HCT116 (cell line): ENCODE results near the gene CSTPP1. TPM values are rescaled to one million over a fixed set of nuclear protein-coding genes. Genes with fewer than 3 reads are reported as not detected.

Source experiments
- ATAC-seq: fragments of 200-7000 bp; cut with Tn5 transposase; 2 replicates; pipeline ENCODE4 v1.9.1; 2020; ENCODE audit warnings: mild to moderate bottlenecking, moderate library complexity
- BruUV-seq: library from RNA; stranded (reverse); fragments of 400-500 nt; replicated peaks from 2 replicates; lab custom pipeline; 2021; lab: Mats Ljungman, UMichigan
- CTCF ChIA-PET: fragments of 300-600 bp; sonication (Branson Sonifier 250); formaldehyde crosslinking; loops from one replicate; lab custom pipeline; 2021; ENCODE audit warnings: antibody characterized with exemption; lab: Charles Lee
- POLR2A ChIA-PET: fragments of 300-600, 350-600 bp; sonication (Branson Sonifier 250); formaldehyde crosslinking; loops from one replicate; lab custom pipeline; 2021; ENCODE audit warnings: antibody characterized with exemption; lab: Charles Lee
- RAD21 ChIA-PET, 2 experiments: fragments of 300-600 bp; sonication (Branson Sonifier 250); formaldehyde crosslinking; loops; one replicate each; lab custom pipeline; 2023; ENCODE audit warnings: low total read pairs in 2 of 2; ENCODE audit not compliant: uncharacterized antibody in 2 of 2, unreplicated experiment in 2 of 2, low non-redundant PET in 1 of 2; lab: Charles Lee
- DNase-seq: peaks from one replicate; pipeline ENCODE4 v3.0.0-alpha.2; 2010; ENCODE audit warnings: low read depth, low spot score
- H2AFZ ChIP-seq: fragments of 200-600 bp; shearing (Covaris generic), sonication (generic); 2 replicates; pipeline ENCODE4 v1.6.1; 2017; ENCODE audit warnings: low read depth, mixed run types, mixed read lengths, antibody characterized with exemption, low read length; ENCODE audit not compliant: poor library complexity, severe bottlenecking
- H3K27ac ChIP-seq: 2 replicates; pipeline ENCODE4 v1.5.1; 2012; ENCODE audit warnings: low read depth, low read length
- H3K27me3 ChIP-seq: fragments of 200-600 bp; sonication (generic); 2 replicates; pipeline ENCODE4 v1.6.1; 2016; ENCODE audit warnings: mixed run types, low read length, mixed read lengths; ENCODE audit not compliant: insufficient read depth
- H3K36me3 ChIP-seq, 2 experiments: fragments of 200-500 bp in 1 of 2; fragments of 200-600 bp in 1 of 2; sonication (Bioruptor generic) in 1 of 2; sonication (generic) in 1 of 2; 2 replicates each; pipeline versions ENCODE4 v1.5.1 to v1.6.1; 2014 to 2016; ENCODE audit warnings: low read length in 2 of 2, inconsistent platforms in 1 of 2, mixed read lengths in 1 of 2, mixed run types in 1 of 2; ENCODE audit not compliant: insufficient read depth in 2 of 2, control insufficient read depth in 1 of 2
- H3K4me1 ChIP-seq, 2 experiments: fragments of 200-600 bp in 1 of 2; sonication (generic) in 1 of 2; 2 replicates each; pipeline versions ENCODE4 v1.5.1 to v1.6.1; 2012 to 2017; ENCODE audit warnings: low read length in 2 of 2, inconsistent platforms in 1 of 2, mild to moderate bottlenecking in 1 of 2, mixed read lengths in 1 of 2, mixed run types in 1 of 2, moderate library complexity in 1 of 2; ENCODE audit not compliant: insufficient read depth in 2 of 2, control insufficient read depth in 1 of 2
- H3K4me2 ChIP-seq: fragments of 200-600 bp; sonication (generic); 2 replicates; pipeline ENCODE4 v1.6.1; 2017; ENCODE audit warnings: mixed run types, low read length, mixed read lengths
- H3K4me3 ChIP-seq, 2 experiments: fragments of 200-600 bp in 1 of 2; sonication (generic) in 1 of 2; replicated peaks in 1 of 2; 2 replicates each; pipeline ENCODE4 v1.5.1; 2011 to 2016; ENCODE audit warnings: low read length in 2 of 2, control low read depth in 1 of 2, low read depth in 1 of 2, mild to moderate bottlenecking in 1 of 2, mixed read lengths in 1 of 2, mixed run types in 1 of 2
- H3K79me2 ChIP-seq: fragments of 200-600 bp; sonication (generic); 2 replicates; pipeline ENCODE4 v1.6.1; 2017; ENCODE audit warnings: mild to moderate bottlenecking, mixed run types, low read length, moderate library complexity, mixed read lengths; ENCODE audit not compliant: insufficient read depth
- H3K9ac ChIP-seq: fragments of 200-600 bp; sonication (generic); 2 replicates; pipeline ENCODE4 v1.6.1; 2016; ENCODE audit warnings: low read length, mixed read lengths
- H3K9me2 ChIP-seq: fragments of 200-600 bp; sonication (generic), shearing (Covaris generic); 2 replicates; pipeline ENCODE4 v1.6.1; 2017; ENCODE audit warnings: mixed run types, mild to moderate bottlenecking, moderate library complexity; ENCODE audit not compliant: insufficient read depth
- H3K9me3 ChIP-seq, 2 experiments: fragments of 200-500 bp in 1 of 2; fragments of 200-600 bp in 1 of 2; sonication (Bioruptor generic) in 1 of 2; sonication (generic) in 1 of 2; 2 replicates each; pipeline ENCODE4 v1.6.1; 2014 to 2017; ENCODE audit warnings: low read length in 2 of 2, mixed read lengths in 2 of 2, inconsistent platforms in 1 of 2, low read depth in 1 of 2, mild to moderate bottlenecking in 1 of 2, mixed run types in 1 of 2, moderate library complexity in 1 of 2; ENCODE audit not compliant: control insufficient read depth in 1 of 2, insufficient read depth in 1 of 2
- H4K20me1 ChIP-seq: fragments of 200-600 bp; sonication (generic), shearing (Covaris generic); 2 replicates; pipeline ENCODE4 v1.6.1; 2017; ENCODE audit warnings: mixed run types, mild to moderate bottlenecking, moderate library complexity; ENCODE audit not compliant: insufficient read depth
- CEBPB ChIP-seq: IDR thresholded peaks from 2 replicates; pipeline ENCODE4 v1.6.1; 2012; ENCODE audit warnings: low read depth
- EGR1 ChIP-seq: IDR thresholded peaks from 2 replicates; pipeline ENCODE4 v1.6.1; 2012; ENCODE audit warnings: low read depth
- ELF1 ChIP-seq: IDR thresholded peaks from 2 replicates; pipeline ENCODE4 v1.6.1; 2012; ENCODE audit warnings: low read depth, borderline replicate concordance
- FOSL1 ChIP-seq: IDR thresholded peaks from 2 replicates; pipeline ENCODE4 v1.6.1; 2012; ENCODE audit warnings: low read depth
- JUND ChIP-seq: IDR thresholded peaks from 2 replicates; pipeline ENCODE4 v1.6.1; 2012
- RAD21 ChIP-seq: IDR thresholded peaks from 2 replicates; pipeline ENCODE4 v1.6.1; 2012; ENCODE audit warnings: low read depth, mild to moderate bottlenecking
- REST ChIP-seq: IDR thresholded peaks from 2 replicates; pipeline ENCODE4 v1.6.1; 2012; ENCODE audit warnings: low read depth
- SIN3A ChIP-seq: IDR thresholded peaks from 2 replicates; pipeline ENCODE4 v1.6.1; 2012; ENCODE audit warnings: low read depth
- intact Hi-C: fragments of 100-400 bp; cut with micrococcal nuclease; formaldehyde crosslinking; loops from 2 replicates; pipeline ENCODE4 v1.10.0; 2022
- total RNA-seq: library from RNA; stranded (reverse); gene quantifications from one replicate; pipeline ENCODE4 v1.2.1, GENCODE V29; 2021; ENCODE audit not compliant: unreplicated experiment
- TF ChIP-seq, protein P1 (sequence below): IDR thresholded peaks from 2 replicates; pipeline ENCODE4 v1.6.1; 2012

Gene CSTPP1
- total RNA-seq, 1 experiment from 2014 or later, result 24.7 TPM

- Histone ChIP-seq H3K4me1 (peaks cover 13 to 24% of the 10 kb centered on the region in 2 experiments; a peak in 3 of 4 replicates), H3K9me2 (no peaks in the 10 kb centered on the region), H3K9ac (peak overlapping the region; percentile 61), H3K27me3 (no peaks in the 10 kb centered on the region), H4K20me1 (no peaks in the 10 kb centered on the region), H3K9me3 (no peaks in the 10 kb centered on the region), H3K79me2 (no peaks in the 10 kb centered on the region), H3K27ac (no peak overlapping the region), H3K4me3 (peak overlapping the region; percentile 38 to 57), H3K36me3 (no peaks in the 10 kb centered on the region), H2AFZ (no peak overlapping the region), H3K4me2 (peak overlapping the region; percentile 96)
- DNase-seq (no peak), ATAC-seq (no peak)
- RAD21 ChIA-PET, result no interaction called here
- BruUV-seq, result no TSS peak
- CTCF ChIA-PET, result interaction anchor here (1.0 kb wide), 1 partner anchor 236 kb away, joined by 4 read pairs; no protein-coding TSS in a partner anchor
- POLR2A ChIA-PET, result no interaction called here
- intact Hi-C loops, result no loop called here
- TF ChIP-seq, protein P1, sequence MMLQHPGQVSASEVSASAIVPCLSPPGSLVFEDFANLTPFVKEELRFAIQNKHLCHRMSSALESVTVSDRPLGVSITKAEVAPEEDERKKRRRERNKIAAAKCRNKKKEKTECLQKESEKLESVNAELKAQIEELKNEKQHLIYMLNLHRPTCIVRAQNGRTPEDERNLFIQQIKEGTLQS, result no peak
- TF ChIP-seq ELF1 (no peak), CEBPB (no peak), JUND (no peak), FOSL1 (no peak), SIN3A (no peak), EGR1 (no peak), REST (no peak), RAD21 (no peak)
These were observed 19.3 kb upstream of the CSTPP1 start for GRCh38 chr11:46917109-46917761.
